Chondrocyte (in vitro differentiated cells): Measurements from ENCODE around the gene IQGAP2. TPM values are rescaled to one million over a fixed set of nuclear protein-coding genes. Genes with fewer than 3 reads are reported as not detected.

ENCODE experiments used
- DNase-seq: peaks from one replicate; pipeline ENCODE4 v3.0.0; 2021; ENCODE audit warnings: mixed read lengths, low spot score
- H3K27ac Mint-ChIP-seq: one replicate; pipeline ENCODE4 v1.8.0; 2021; ENCODE audit warnings: mild to moderate bottlenecking, moderate library complexity, mixed read lengths; ENCODE audit not compliant: unreplicated experiment
- H3K27me3 Mint-ChIP-seq: 2 replicates; pipeline ENCODE4 v1.8.0; 2021; ENCODE audit warnings: low read depth, mixed read lengths
- H3K36me3 Mint-ChIP-seq: 2 replicates; pipeline ENCODE4 v1.8.0; 2021; ENCODE audit warnings: low read depth, mixed read lengths
- H3K4me1 Mint-ChIP-seq: 2 replicates; pipeline ENCODE4 v1.8.0; 2021; ENCODE audit warnings: low read depth, mild to moderate bottlenecking, mixed read lengths
- H3K4me3 Mint-ChIP-seq: one replicate; pipeline ENCODE4 v1.8.0; 2021; ENCODE audit warnings: mild to moderate bottlenecking, moderate library complexity, mixed read lengths; ENCODE audit not compliant: unreplicated experiment
- H3K9me3 Mint-ChIP-seq: 2 replicates; pipeline ENCODE4 v1.8.0; 2021; ENCODE audit warnings: low read depth, mixed read lengths
- total RNA-seq: library from RNA; stranded (reverse); gene quantifications from 3 replicates; pipeline ENCODE4 v1.2.1, GENCODE V29; 2021
- TF ChIP-seq, protein P1 (sequence below): fragments of 200-600 bp; sonication (generic); IDR thresholded peaks from 2 replicates; pipeline ENCODE4 v1.5.0; 2021; ENCODE audit warnings: antibody characterized with exemption, mild to moderate bottlenecking, moderate library complexity

IQGAP2 gene
- total RNA-seq, 1 donor from 2014 or later = 3.0 TPM

DNA sequence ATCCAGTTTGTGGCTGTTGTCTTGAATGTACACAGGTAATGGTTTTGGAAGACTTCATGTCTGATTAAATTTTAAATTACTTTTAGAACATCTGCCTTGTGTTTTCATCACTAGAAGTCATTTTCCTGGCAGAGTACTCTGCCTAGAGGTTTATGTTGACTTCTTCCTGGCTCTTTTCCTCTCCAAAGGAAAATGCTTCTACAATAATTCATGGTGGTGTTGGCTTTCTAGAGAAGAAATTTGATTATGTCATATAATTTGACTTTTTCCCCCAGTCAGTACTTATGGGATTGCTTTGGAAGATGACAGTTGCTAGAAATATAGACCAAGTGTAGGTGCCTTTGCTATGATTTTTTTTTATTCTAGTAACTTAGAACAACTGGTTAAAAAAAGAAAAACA lies 173.4 kb downstream of the IQGAP2 start:
- H3K4me1 Mint-ChIP-seq = peaks cover 11% of the 10 kb centered on the region
- no peak overlapping the region for H3K4me3 Mint-ChIP-seq
- H3K27me3 Mint-ChIP-seq = no peaks in the 10 kb centered on the region
- H3K27ac Mint-ChIP-seq = no peak overlapping the region
- no peak for DNase-seq
- H3K9me3 Mint-ChIP-seq = no peaks in the 10 kb centered on the region
- TF ChIP-seq, protein P1, sequence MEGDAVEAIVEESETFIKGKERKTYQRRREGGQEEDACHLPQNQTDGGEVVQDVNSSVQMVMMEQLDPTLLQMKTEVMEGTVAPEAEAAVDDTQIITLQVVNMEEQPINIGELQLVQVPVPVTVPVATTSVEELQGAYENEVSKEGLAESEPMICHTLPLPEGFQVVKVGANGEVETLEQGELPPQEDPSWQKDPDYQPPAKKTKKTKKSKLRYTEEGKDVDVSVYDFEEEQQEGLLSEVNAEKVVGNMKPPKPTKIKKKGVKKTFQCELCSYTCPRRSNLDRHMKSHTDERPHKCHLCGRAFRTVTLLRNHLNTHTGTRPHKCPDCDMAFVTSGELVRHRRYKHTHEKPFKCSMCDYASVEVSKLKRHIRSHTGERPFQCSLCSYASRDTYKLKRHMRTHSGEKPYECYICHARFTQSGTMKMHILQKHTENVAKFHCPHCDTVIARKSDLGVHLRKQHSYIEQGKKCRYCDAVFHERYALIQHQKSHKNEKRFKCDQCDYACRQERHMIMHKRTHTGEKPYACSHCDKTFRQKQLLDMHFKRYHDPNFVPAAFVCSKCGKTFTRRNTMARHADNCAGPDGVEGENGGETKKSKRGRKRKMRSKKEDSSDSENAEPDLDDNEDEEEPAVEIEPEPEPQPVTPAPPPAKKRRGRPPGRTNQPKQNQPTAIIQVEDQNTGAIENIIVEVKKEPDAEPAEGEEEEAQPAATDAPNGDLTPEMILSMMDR = no peak
- no peaks in the 10 kb centered on the region for H3K36me3 Mint-ChIP-seq

DNA sequence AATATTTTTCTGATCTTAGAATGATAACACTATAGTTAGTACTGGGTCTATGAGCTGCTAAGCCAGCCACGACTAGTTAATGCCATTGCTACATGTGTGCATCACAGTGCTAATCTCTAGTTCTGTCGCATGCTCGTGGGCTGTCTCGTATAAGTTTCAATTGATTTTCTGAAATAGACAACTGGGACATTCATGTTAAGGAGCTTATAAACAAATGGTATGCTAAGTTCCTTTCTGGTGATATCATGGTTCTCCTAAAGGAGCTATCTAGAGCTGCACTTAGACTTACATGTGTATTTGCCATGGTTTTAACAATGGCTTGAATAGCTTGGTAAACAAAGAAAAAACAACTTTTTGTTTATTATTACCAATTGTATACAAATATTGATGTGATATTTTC lies 173.9 kb downstream of the IQGAP2 start:
- H3K9me3 Mint-ChIP-seq = no peaks in the 10 kb centered on the region
- no peak overlapping the region for H3K4me3 Mint-ChIP-seq
- H3K27me3 Mint-ChIP-seq = no peaks in the 10 kb centered on the region
- no peak for DNase-seq
- H3K4me1 Mint-ChIP-seq = peaks cover 7% of the 10 kb centered on the region
- TF ChIP-seq, protein P1 = no peak
- no peak overlapping the region for H3K27ac Mint-ChIP-seq
- no peaks in the 10 kb centered on the region for H3K36me3 Mint-ChIP-seq

DNA sequence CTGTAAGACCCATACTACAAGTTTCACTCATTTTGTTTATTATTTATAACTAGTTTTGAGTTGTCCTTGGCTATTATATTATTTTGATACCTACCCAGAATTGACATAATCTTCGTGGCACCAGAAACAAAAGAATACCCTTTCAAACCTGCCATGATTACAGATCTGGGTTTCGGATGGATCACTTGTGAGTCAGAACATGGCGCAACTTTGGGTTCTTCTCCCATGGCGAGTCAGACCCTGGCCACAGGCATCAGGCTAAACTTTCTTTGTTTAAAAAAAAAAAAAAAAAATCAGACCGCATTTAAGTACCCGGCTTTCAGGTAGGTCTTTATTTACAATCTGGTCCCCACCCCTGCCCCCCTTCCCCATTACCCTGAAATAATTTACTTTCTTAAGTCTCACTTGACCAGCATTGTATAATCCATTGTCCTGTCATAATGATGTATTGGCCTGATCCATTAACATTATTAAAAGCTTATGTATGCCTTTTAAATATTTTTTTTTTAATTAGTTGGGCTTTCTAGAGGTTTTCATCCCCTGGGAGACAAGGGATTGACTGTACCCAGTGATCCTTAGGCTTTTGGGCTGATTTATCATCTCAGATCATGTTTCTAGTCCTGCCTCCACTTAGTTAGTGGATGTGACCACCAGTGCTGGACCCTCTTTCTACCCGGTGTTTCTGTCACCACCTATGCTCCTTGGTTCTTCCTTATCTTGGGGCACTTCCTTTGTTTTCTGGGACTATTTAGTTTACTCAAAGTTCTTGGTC lies 176.3 kb downstream of the IQGAP2 start:
- no peak for DNase-seq
- TF ChIP-seq, protein P1 = no peak

DNA sequence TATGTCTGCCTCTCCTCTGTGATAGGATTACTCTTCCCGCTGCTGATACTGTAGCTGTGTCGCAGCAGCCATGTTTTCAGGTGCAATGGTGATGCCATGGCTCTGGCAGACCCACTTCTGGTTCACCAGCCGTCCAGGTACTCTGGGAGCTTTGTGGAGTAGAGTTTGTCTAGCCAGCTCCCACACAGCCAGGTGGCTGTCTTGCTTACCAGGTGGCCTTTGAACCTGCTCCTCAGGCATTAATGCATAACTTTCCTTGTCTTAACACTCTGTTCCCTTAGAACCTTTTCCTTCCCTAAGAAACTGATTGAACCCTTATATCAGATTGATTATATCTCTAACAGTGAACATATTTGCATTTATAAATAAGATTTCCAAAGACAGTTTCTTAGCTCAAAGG lies 177.9 kb downstream of the IQGAP2 start:
- Mint-ChIP-seq H3K9me3 (no peaks in the 10 kb centered on the region), H3K4me3 (no peak overlapping the region), H3K27ac (no peak overlapping the region), H3K36me3 (no peaks in the 10 kb centered on the region), H3K27me3 (no peaks in the 10 kb centered on the region), H3K4me1 (peaks cover 7% of the 10 kb centered on the region)
- TF ChIP-seq, protein P1 = no peak
- DNase-seq = no peak

More for the DNA sequence above, 176.3 kb downstream of the IQGAP2 start:
- no peaks in the 10 kb centered on the region for H3K36me3 Mint-ChIP-seq
- H3K27ac Mint-ChIP-seq = no peak overlapping the region
- H3K9me3 Mint-ChIP-seq = no peaks in the 10 kb centered on the region
- H3K4me3 Mint-ChIP-seq = no peak overlapping the region
- H3K4me1 Mint-ChIP-seq = peaks cover 7% of the 10 kb centered on the region
- no peaks in the 10 kb centered on the region for H3K27me3 Mint-ChIP-seq

DNA sequence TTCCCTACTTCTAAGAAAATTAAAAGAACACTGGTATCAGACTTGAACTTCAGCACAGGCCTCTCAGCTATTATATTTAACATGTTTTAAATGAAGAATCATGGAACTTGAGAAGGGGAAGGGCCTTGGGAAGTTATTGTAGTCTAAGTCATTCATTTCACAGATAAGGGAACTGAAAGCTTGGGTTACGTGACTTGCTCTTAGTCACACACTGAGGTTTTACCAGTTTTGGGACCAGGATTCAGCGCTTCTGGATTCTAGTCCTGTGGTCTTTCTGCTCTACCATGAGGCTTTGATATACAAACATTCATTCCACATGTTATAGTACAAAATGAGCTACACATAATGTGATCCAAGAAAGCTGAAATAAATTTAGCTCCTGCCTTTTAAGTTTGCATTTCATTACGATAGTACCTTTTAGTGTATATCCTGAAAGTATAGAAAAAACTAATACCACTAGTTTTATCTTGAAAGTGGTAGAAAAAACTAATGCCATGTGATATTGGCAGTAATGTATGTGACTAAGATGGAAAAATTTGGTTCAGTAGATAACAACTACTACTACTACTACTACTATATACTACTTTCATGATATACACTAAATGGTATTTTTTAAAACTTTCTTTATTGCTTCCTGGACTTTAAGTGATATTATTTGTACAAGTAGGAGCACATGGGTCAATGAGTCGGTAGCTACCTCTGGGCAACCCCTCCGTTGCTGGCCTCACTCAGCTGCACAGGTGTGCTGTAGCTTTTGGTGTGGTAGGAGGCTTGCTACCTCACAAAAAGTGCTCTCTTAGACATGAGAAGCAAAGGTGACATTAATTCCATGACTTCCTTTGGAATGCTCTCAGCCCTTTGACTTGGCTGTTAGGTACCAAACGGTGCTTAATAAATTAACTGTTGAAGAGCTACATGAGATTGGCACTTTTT lies 179.4 kb downstream of the IQGAP2 start:
- no peak for DNase-seq
- H3K4me3 Mint-ChIP-seq = no peak overlapping the region
- no peaks in the 10 kb centered on the region for H3K27me3 Mint-ChIP-seq
- TF ChIP-seq, protein P1 = no peak
- no peak overlapping the region for H3K27ac Mint-ChIP-seq
- no peaks in the 10 kb centered on the region for H3K9me3 Mint-ChIP-seq
- no peaks in the 10 kb centered on the region for H3K36me3 Mint-ChIP-seq
- H3K4me1 Mint-ChIP-seq = peaks cover 7% of the 10 kb centered on the region
